NCI-H1436 (cell line): ENCODE data around the gene ITPR2.

Experiments
- DNase-seq: peaks from one replicate; lab custom pipeline; 2025; lab: John Stamatoyannopoulos, UW

The ITPR2 gene

DNA sequence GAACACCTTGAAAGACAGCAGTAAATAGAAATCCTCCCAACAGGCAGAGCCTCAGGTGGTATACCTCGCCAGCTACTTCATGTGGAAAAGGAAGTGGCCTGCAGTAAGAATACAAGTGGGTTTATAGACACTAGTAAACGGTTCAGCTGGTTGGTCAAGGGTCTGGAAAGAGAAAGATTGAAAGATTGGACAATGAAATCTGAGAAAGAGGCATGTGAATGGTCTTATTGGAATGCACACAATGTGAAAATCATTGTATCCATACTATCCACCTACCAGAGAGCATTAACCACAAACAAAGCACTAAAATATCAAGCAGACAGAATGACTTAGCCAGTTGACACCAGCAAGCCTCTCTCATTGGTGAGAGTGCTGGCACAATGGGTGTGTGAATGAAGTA, 539.4 kb downstream of the ITPR2 start:
- DNase-seq, result no peak

DNA sequence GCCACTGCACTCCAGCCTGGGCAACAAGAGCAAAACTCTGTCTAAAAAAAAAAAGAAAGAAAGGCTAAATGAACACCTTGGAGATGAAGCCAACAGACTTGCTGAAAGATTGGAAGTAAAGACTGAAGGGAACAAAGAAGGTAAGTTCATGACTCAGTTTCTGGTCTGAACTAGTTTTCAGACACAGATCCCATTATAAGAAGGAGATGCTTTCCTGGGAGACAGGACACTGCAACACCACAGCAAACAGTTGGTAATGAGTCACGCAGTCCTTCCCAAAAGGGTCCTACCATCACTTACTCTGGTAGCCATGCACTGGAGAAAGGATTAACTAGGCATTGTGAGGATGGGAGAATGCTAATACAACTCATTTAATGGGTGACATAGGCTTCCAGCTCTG, 540.4 kb downstream of the ITPR2 start:
- DNase-seq, result no peak

DNA sequence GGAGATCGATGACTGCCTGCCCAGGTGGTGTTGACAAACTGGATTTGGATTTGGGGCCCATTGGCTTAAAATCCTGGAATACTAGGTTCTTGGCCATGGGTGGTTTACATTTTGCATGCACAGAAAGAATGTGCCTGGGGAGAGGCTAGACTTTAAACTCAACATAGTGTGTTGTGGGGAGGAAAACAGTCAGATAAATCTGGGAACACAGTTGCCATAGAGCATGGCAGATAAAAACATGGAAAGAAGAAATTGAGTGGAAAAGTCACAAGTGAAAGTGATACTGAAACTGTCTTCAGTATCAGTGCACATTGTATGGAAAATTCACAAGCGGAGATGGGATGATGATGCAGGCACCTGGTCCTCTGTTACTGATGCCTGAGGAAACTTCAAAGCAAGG, 542.4 kb downstream of the ITPR2 start:
- DNase-seq, result no peak

DNA sequence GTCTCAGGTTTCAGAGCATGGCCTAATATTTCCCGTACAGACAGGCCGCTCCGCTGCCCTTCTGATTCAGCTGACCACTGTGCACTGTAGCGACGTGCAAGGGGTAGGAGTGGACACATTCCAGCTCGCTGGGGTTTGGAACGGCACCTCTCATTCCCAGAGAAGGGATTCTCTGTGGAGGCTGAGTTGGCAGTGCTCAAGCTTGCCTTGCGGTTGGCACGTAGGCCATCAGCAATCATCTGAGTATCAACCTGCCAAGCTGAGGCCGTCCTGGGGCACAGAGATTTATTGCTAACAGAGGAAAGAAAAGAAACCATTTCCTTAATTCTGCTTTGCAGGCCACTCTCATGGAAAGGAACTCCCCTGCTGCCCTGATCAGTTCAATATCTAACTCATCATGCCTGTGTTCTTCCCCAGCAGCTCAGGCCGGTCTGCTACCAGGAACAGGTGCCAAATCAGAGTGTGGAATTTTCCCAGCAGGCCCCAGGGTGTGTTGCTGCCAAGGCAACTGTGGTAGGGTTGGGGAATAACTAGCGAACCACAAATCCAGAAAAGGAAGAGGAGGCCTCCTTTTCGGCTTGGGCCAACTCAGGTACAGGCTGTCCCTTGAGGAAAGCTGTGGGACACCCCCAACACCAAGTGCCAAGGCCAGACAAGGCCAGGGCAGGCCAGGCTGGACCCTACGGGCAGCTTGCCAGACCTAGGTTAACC, 545.2 kb downstream of the ITPR2 start:
- no peak for DNase-seq
